HL-60 (cell line): ENCODE results near the gene MCF2L2.

ENCODE experiments used
- DNase-seq, 2 experiments: peaks; one replicate each; pipeline ENCODE4 v3.0.0-alpha.2; 2010 to 2020; ENCODE audit warnings: low read depth in 1 of 2, low spot score in 1 of 2
- H3K27ac ChIP-seq: fragments of 250-450 bp; sonication (Bioruptor Pico); replicated peaks from 2 replicates; pipeline ENCODE4 v1.5.1; 2020; ENCODE audit warnings: mild to moderate bottlenecking, moderate library complexity
- H3K27me3 ChIP-seq: fragments of 250-450 bp; sonication (Bioruptor Pico); 2 replicates; pipeline ENCODE4 v1.5.1; 2021; ENCODE audit warnings: mild to moderate bottlenecking, moderate library complexity; ENCODE audit not compliant: insufficient read depth, poor library complexity, severe bottlenecking
- H3K4me3 ChIP-seq: replicated peaks from 2 replicates; pipeline ENCODE4 v1.5.1; 2011; ENCODE audit warnings: mild to moderate bottlenecking, control low read depth, low read length; ENCODE audit not compliant: insufficient read depth
- CTCF ChIP-seq: IDR thresholded peaks from one replicate; pipeline ENCODE4 v1.5.1; 2011; ENCODE audit warnings: low read length, control low read depth, inconsistent platforms; ENCODE audit not compliant: insufficient read depth
- GABPA ChIP-seq: IDR thresholded peaks from 2 replicates; pipeline ENCODE4 v1.6.1; 2012; ENCODE audit warnings: low read depth
- POLR2AphosphoS5 ChIP-seq: IDR thresholded peaks from 2 replicates; pipeline ENCODE4 v1.6.1; 2012; ENCODE audit warnings: low read depth
- REST ChIP-seq: IDR thresholded peaks from 2 replicates; pipeline ENCODE4 v1.6.1; 2012; ENCODE audit warnings: low read depth; ENCODE audit not compliant: insufficient replicate concordance
- SPI1 ChIP-seq: IDR thresholded peaks from 2 replicates; pipeline ENCODE4 v1.6.1; 2012; ENCODE audit warnings: low read depth, mild to moderate bottlenecking, borderline replicate concordance

Gene MCF2L2

GRCh38 chr3:183369117-183369516, 59.3 kb downstream of the MCF2L2 start:
- no peak overlapping the region for H3K4me3 ChIP-seq
- DNase-seq = peak; percentile 57 to 94
- H3K27me3 ChIP-seq = no peaks in the 10 kb centered on the region
- H3K27ac ChIP-seq = peak overlapping the region; percentile 66
- TF ChIP-seq GABPA (no peak), POLR2AphosphoS5 (0 out of 2 replicates have a peak, but pooled peaks have one; percentile 23), SPI1 (peak; percentile 74; the same call in 1 of the 2 replicates)

- Histone ChIP-seq H3K4me3 (no peak overlapping the region), H3K27me3 (no peaks in the 10 kb centered on the region), H3K27ac (no peak overlapping the region)
- no peak for DNase-seq
- TF ChIP-seq GABPA (no peak), SPI1 (no peak), REST (no peak), POLR2AphosphoS5 (no peak), CTCF (no peak)
These were observed 67.3 kb downstream of the MCF2L2 start for GRCh38 chr3:183360971-183361624.

- H3K4me3 ChIP-seq = no peak overlapping the region
- no peak for TF ChIP-seq GABPA
- no peak for TF ChIP-seq POLR2AphosphoS5
- no peak for TF ChIP-seq CTCF
- no peak for TF ChIP-seq REST
- TF ChIP-seq SPI1 = no peak
- H3K27me3 ChIP-seq = no peaks in the 10 kb centered on the region
- H3K27ac ChIP-seq = no peak overlapping the region
- DNase-seq = no peak
These were observed 69.4 kb downstream of the MCF2L2 start for GRCh38 chr3:183359036-183359435.

- Histone ChIP-seq H3K4me3 (no peak overlapping the region), H3K27ac (no peak overlapping the region), H3K27me3 (no peaks in the 10 kb centered on the region)
- DNase-seq = no peak
- TF ChIP-seq SPI1 = no peak
- TF ChIP-seq REST = peak; percentile 24
These were observed 70.8 kb downstream of the MCF2L2 start for GRCh38 chr3:183357564-183358079.
